ENCODE measurements around the gene INMT.
"Not testable (repeated sequence)": the region's sequence is repeated elsewhere in the genome, so short reads cannot be mapped to it uniquely, and the experiment has no call there.

Gene INMT

DNA sequence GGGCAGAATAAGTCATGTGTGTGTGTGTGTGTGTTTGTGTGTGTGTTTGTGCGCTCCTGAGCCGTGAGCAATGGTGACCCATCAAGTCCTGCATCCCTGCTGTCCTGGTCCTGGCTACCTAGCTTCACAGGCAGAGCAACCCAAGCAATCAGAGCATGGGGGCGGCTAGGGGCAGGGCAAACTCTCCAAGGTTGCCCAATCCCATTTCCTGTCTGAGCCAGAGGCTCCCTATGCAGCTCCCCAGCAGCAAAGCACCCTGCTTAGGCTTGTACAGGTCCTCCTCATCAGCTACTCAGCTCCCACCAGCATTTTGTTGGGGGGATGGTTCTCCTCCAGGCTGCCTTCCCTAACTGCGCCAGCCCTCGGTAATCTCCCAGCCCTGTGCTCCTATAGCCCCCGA lies 38.5 kb upstream of the INMT start:
- H3K23ac ChIP-seq (ENCODE audit: low read length): no peak overlapping the region
- H3K9me3 ChIP-seq (ENCODE audit: insufficient read depth, low read depth, low read length): peaks cover 7% of the 10 kb centered on the region
- no peak overlapping the region for H2BK120ac ChIP-seq (ENCODE audit: insufficient read depth, low read length, poor library complexity)
- no peak overlapping the region for H3K9ac ChIP-seq (ENCODE audit: low read length)
- H3K79me1 ChIP-seq (ENCODE audit: low read length): no peaks in the 10 kb centered on the region
- WGBS (ENCODE audit: extremely low coverage, insufficient coverage, insufficient read length): no CpG with 5 or more reads among the region's 6 CpGs
- H3K18ac ChIP-seq (ENCODE audit: low read length): no peak overlapping the region
- no peaks in the 10 kb centered on the region for H3K27me3 ChIP-seq (ENCODE audit: insufficient read depth, low read length)
- no peak overlapping the region for H2BK12ac ChIP-seq (ENCODE audit: low read length)
- H3K4me1 ChIP-seq (ENCODE audit: control insufficient read depth in 1 of 2, insufficient read depth in 2 of 2, low read length in 2 of 2): no peaks in the 10 kb centered on the region
- no peak overlapping the region for H2AFZ ChIP-seq (ENCODE audit: insufficient read depth, low read length, poor library complexity)
- H3K36me3 ChIP-seq (ENCODE audit: control insufficient read depth in 1 of 2, insufficient read depth in 2 of 2, low read length in 2 of 2): no peaks in the 10 kb centered on the region
- H3K79me2 ChIP-seq (ENCODE audit: control insufficient read depth, insufficient read depth, low read length, poor library complexity): no peaks in the 10 kb centered on the region
- no peak overlapping the region for H3K4me2 ChIP-seq (ENCODE audit: low read length)
- H3K4ac ChIP-seq (ENCODE audit: low read depth, low read length): no peak overlapping the region
- H3K4me3 ChIP-seq (ENCODE audit: low read depth, low read length): no peak overlapping the region
- no peak overlapping the region for H2AK5ac ChIP-seq (ENCODE audit: low read length)
- no peak overlapping the region for H4K91ac ChIP-seq (ENCODE audit: low read depth, low read length)
- no peak overlapping the region for H2BK5ac ChIP-seq (ENCODE audit: low read depth, low read length, poor library complexity)
- H3K14ac ChIP-seq (ENCODE audit: low read length): no peak overlapping the region
- no peak overlapping the region for H4K12ac ChIP-seq (ENCODE audit: low read depth, low read length)
- DNase-seq: no peak
- no peak overlapping the region for H4K8ac ChIP-seq (ENCODE audit: low read depth, low read length)
- no peak overlapping the region for H3K27ac ChIP-seq (ENCODE audit: low read depth, low read length)

DNA sequence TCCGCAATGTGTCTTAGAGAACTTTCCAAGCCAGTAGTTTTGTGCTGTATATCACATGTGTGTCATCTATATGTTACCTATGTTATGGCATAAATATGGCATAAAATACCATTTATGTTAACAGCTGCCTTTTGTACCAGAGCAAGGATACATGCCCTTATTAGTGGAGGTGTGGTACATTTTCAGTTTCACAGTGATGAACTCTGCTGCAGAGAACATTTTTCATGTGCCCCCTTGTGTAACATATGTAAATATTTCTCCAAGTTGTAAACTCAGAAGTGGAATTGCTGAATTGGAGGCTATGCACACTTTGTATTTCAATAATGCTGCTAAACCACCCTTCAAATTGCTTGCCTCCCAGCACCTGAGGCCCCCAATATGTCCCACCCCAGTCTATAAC lies 37.8 kb upstream of the INMT start:
- H3K79me1 ChIP-seq (ENCODE audit: low read length): no peaks in the 10 kb centered on the region
- H4K91ac ChIP-seq (ENCODE audit: low read depth, low read length): no peak overlapping the region
- no peaks in the 10 kb centered on the region for H3K27me3 ChIP-seq (ENCODE audit: insufficient read depth, low read length)
- H2BK120ac ChIP-seq (ENCODE audit: insufficient read depth, low read length, poor library complexity): no peak overlapping the region
- no peak overlapping the region for H3K4me3 ChIP-seq (ENCODE audit: low read depth, low read length)
- H3K4ac ChIP-seq (ENCODE audit: low read depth, low read length): no peak overlapping the region
- DNase-seq: no peak
- peaks cover 7% of the 10 kb centered on the region for H3K9me3 ChIP-seq (ENCODE audit: insufficient read depth, low read depth, low read length)
- no peak overlapping the region for H3K18ac ChIP-seq (ENCODE audit: low read length)
- H2AK5ac ChIP-seq (ENCODE audit: low read length): no peak overlapping the region
- H3K79me2 ChIP-seq (ENCODE audit: control insufficient read depth, insufficient read depth, low read length, poor library complexity): no peaks in the 10 kb centered on the region
- no peak overlapping the region for H3K14ac ChIP-seq (ENCODE audit: low read length)
- H4K12ac ChIP-seq (ENCODE audit: low read depth, low read length): no peak overlapping the region
- no peak overlapping the region for H3K9ac ChIP-seq (ENCODE audit: low read length)
- H3K23ac ChIP-seq (ENCODE audit: low read length): no peak overlapping the region
- H4K8ac ChIP-seq (ENCODE audit: low read depth, low read length): no peak overlapping the region
- no peaks in the 10 kb centered on the region for H3K4me1 ChIP-seq (ENCODE audit: control insufficient read depth in 1 of 2, insufficient read depth in 2 of 2, low read length in 2 of 2)
- H2BK5ac ChIP-seq (ENCODE audit: low read depth, low read length, poor library complexity): no peak overlapping the region
- no peak overlapping the region for H2BK12ac ChIP-seq (ENCODE audit: low read length)
- H3K4me2 ChIP-seq (ENCODE audit: low read length): no peak overlapping the region
- H3K27ac ChIP-seq (ENCODE audit: low read depth, low read length): no peak overlapping the region
- WGBS (ENCODE audit: extremely low coverage, insufficient coverage, insufficient read length): no CpG with 5 or more reads among the region's 1 CpG
- H3K36me3 ChIP-seq (ENCODE audit: control insufficient read depth in 1 of 2, insufficient read depth in 2 of 2, low read length in 2 of 2): no peaks in the 10 kb centered on the region
- H2AFZ ChIP-seq (ENCODE audit: insufficient read depth, low read length, poor library complexity): no peak overlapping the region

DNA sequence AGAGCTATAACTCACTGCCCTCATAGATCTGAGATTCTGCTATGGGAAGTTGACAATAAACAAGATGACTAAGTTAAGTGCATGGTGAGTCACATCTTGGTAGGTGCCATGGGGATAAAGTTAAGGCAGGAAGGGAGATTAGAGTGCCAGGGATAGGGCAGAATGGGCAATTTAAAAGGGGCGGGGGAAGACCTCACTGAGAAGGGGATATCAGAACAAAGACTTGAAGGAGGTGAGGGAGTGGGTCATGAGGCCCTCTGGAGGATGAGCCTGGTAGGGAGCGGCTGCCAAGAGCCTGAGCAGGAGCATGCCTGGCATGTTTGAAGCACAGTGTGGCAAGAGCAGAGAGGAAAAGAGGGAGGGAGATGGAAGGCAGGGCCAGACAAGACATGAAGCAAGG lies 34.8 kb upstream of the INMT start:
- no peaks in the 10 kb centered on the region for H3K79me2 ChIP-seq (ENCODE audit: control insufficient read depth, insufficient read depth, low read length, poor library complexity)
- no peak overlapping the region for H3K14ac ChIP-seq (ENCODE audit: low read length)
- no peak overlapping the region for H4K91ac ChIP-seq (ENCODE audit: low read depth, low read length)
- H3K27ac ChIP-seq (ENCODE audit: low read depth, low read length): no peak overlapping the region
- peak in 1 of 2 donors; percentile 10 for DNase-seq
- no peaks in the 10 kb centered on the region for H3K27me3 ChIP-seq (ENCODE audit: insufficient read depth, low read length)
- H2BK5ac ChIP-seq (ENCODE audit: low read depth, low read length, poor library complexity): no peak overlapping the region
- H3K4ac ChIP-seq (ENCODE audit: low read depth, low read length): no peak overlapping the region
- no peak overlapping the region for H3K4me2 ChIP-seq (ENCODE audit: low read length)
- H3K36me3 ChIP-seq (ENCODE audit: control insufficient read depth in 1 of 2, insufficient read depth in 2 of 2, low read length in 2 of 2): no peaks in the 10 kb centered on the region
- no peak overlapping the region for H2AK5ac ChIP-seq (ENCODE audit: low read length)
- no CpG with 5 or more reads among the region's 2 CpGs for WGBS (ENCODE audit: extremely low coverage, insufficient coverage, insufficient read length)
- no peak overlapping the region for H2BK12ac ChIP-seq (ENCODE audit: low read length)
- no peaks in the 10 kb centered on the region for H3K4me1 ChIP-seq (ENCODE audit: control insufficient read depth in 1 of 2, insufficient read depth in 2 of 2, low read length in 2 of 2)
- no peak overlapping the region for H4K8ac ChIP-seq (ENCODE audit: low read depth, low read length)
- no peak overlapping the region for H2BK120ac ChIP-seq (ENCODE audit: insufficient read depth, low read length, poor library complexity)
- H3K23ac ChIP-seq (ENCODE audit: low read length): no peak overlapping the region
- H2AFZ ChIP-seq (ENCODE audit: insufficient read depth, low read length, poor library complexity): no peak overlapping the region
- peaks cover 15% of the 10 kb centered on the region for H3K9me3 ChIP-seq (ENCODE audit: insufficient read depth, low read depth, low read length)
- H3K9ac ChIP-seq (ENCODE audit: low read length): no peak overlapping the region
- H4K12ac ChIP-seq (ENCODE audit: low read depth, low read length): no peak overlapping the region
- no peak overlapping the region for H3K18ac ChIP-seq (ENCODE audit: low read length)
- H3K79me1 ChIP-seq (ENCODE audit: low read length): no peaks in the 10 kb centered on the region
- H3K4me3 ChIP-seq (ENCODE audit: low read depth, low read length): no peak overlapping the region

DNA sequence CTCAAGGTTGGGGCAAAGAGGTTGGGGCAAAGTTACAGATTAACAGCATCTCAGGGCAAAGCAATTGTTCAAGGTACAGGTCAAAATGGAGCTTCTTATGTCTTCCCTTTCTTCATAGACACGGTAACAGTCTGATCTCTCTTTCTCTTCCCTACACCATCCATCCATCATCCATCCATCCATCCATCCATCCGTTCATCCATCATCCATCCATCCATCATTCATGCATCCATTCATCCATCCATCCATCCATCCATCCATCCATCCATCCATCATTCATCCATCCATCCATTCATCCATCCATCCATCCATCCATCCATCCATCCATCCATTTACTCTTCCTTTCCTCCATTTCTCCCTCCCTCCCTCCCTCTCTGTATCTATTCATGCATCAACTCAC lies 32.5 kb upstream of the INMT start:
- not testable (repeated sequence) for H2BK5ac ChIP-seq (ENCODE audit: low read depth, low read length, poor library complexity); H3K18ac ChIP-seq (ENCODE audit: low read length); H3K36me3 ChIP-seq (ENCODE audit: control insufficient read depth in 1 of 2, insufficient read depth in 2 of 2, low read length in 2 of 2); H3K14ac ChIP-seq (ENCODE audit: low read length); H4K12ac ChIP-seq (ENCODE audit: low read depth, low read length); H2AK5ac ChIP-seq (ENCODE audit: low read length); H2BK120ac ChIP-seq (ENCODE audit: insufficient read depth, low read length, poor library complexity); H2BK12ac ChIP-seq (ENCODE audit: low read length); H3K4me3 ChIP-seq (ENCODE audit: low read depth, low read length); H3K79me2 ChIP-seq (ENCODE audit: control insufficient read depth, insufficient read depth, low read length, poor library complexity); H3K79me1 ChIP-seq (ENCODE audit: low read length); H2AFZ ChIP-seq (ENCODE audit: insufficient read depth, low read length, poor library complexity); H4K8ac ChIP-seq (ENCODE audit: low read depth, low read length); H4K91ac ChIP-seq (ENCODE audit: low read depth, low read length); H3K27ac ChIP-seq (ENCODE audit: low read depth, low read length); H3K27me3 ChIP-seq (ENCODE audit: insufficient read depth, low read length); H3K23ac ChIP-seq (ENCODE audit: low read length); H3K9ac ChIP-seq (ENCODE audit: low read length); H3K4ac ChIP-seq (ENCODE audit: low read depth, low read length); H3K4me1 ChIP-seq (ENCODE audit: control insufficient read depth in 1 of 2, insufficient read depth in 2 of 2, low read length in 2 of 2); DNase-seq; H3K4me2 ChIP-seq (ENCODE audit: low read length)
- 100% methylated on average over 1 of the region's 2 CpGs for WGBS (ENCODE audit: extremely low coverage, insufficient coverage, insufficient read length)
- peaks cover 18% of the 10 kb centered on the region for H3K9me3 ChIP-seq (ENCODE audit: insufficient read depth, low read depth, low read length)

Measured in trophoblast cell (in vitro differentiated cells and primary cell).